ENCODE results near the gene B4GAT1.
"Not testable (repeated sequence)": the region's sequence is repeated elsewhere in the genome, so short reads cannot be mapped to it uniquely, and the experiment has no call there.

The B4GAT1 gene

GRCh38 chr11:66335531-66336233 is 11.7 kb downstream of the B4GAT1 start:
- DNase-seq = no peak

- no peak for DNase-seq
Observed at GRCh38 chr11:66334605-66335442, 12.6 kb downstream of the B4GAT1 start.

GRCh38 chr11:66333896-66334604 is 13.4 kb downstream of the B4GAT1 start:
- DNase-seq = no peak

GRCh38 chr11:66333220-66333877 is 14.1 kb downstream of the B4GAT1 start:
- DNase-seq = no peak

- DNase-seq = no peak
Observed at GRCh38 chr11:66332371-66333219, 14.8 kb downstream of the B4GAT1 start.

GRCh38 chr11:66331542-66332370 is 15.7 kb downstream of the B4GAT1 start:
- DNase-seq = no peak

- DNase-seq = no peak
Observed at GRCh38 chr11:66330931-66331330, 16.5 kb downstream of the B4GAT1 start.

- no peak for DNase-seq
Observed at GRCh38 chr11:66329165-66329673, 18.2 kb downstream of the B4GAT1 start.

GRCh38 chr11:66328302-66329144 is 18.9 kb downstream of the B4GAT1 start:
- DNase-seq = peak; percentile 85

- no peak for DNase-seq
Observed at GRCh38 chr11:66328031-66328301, 19.5 kb downstream of the B4GAT1 start.

- no peak for DNase-seq
Observed at GRCh38 chr11:66327171-66328030, 20.0 kb downstream of the B4GAT1 start.

GRCh38 chr11:66326261-66327111 is 20.9 kb downstream of the B4GAT1 start:
- DNase-seq = no peak

- DNase-seq = peak; percentile 38
Observed at GRCh38 chr11:66325263-66325671, 22.2 kb downstream of the B4GAT1 start.

GRCh38 chr11:66324664-66325063 is 22.8 kb downstream of the B4GAT1 start:
- no peak for DNase-seq

GRCh38 chr11:66323684-66324083 is 23.7 kb downstream of the B4GAT1 start:
- no peak for DNase-seq

GRCh38 chr11:66322732-66323427 is 24.5 kb downstream of the B4GAT1 start:
- DNase-seq = no peak

- no peak for DNase-seq
Observed at GRCh38 chr11:66321606-66322005, 25.8 kb downstream of the B4GAT1 start.

- not testable (repeated sequence) for DNase-seq
Observed at GRCh38 chr11:66320748-66321147, 26.7 kb downstream of the B4GAT1 start.

Data from NCI-H82 (cell line).